Occipital lobe (tissue), 2 donors: ENCODE results near the gene ZNF445. TPM values are rescaled to one million over a fixed set of nuclear protein-coding genes. Genes with fewer than 3 reads are reported as not detected.
"Not testable (repeated sequence)": the region's sequence is repeated elsewhere in the genome, so short reads cannot be mapped to it uniquely, and the experiment has no call there.

ENCODE experiments used
- DNase-seq: peaks from one replicate; lab custom pipeline; 2025; lab: John Stamatoyannopoulos, UW
- total RNA-seq: library from RNA; depleted of rRNA; stranded (reverse); fragments of >200 nt; gene quantifications from one replicate; pipeline ENCODE4 v1.2.3, GENCODE V29; 2014

The ZNF445 gene
- total RNA-seq, 1 donor from 2014 or later = 39.6 TPM

DNA sequence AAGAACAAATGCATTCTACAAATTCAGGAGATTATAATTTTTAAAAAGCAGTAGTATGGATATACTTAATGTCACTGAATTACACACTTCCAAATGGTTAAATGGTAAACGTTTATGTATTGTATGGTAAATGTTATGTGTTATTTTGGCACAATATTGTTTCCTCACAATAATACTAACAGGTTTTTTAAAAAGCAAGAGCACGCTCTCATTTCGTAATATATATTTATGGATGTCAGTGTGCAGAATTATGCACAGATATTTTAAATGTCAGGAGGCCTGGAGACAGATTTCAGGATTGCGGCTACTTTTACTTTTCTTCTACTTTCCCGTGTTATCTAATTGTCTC is 533 bp downstream of the ZNF445 start:
- no peak for DNase-seq

GRCh38 chr3:44476181-44476611 is 1.3 kb downstream of the ZNF445 start:
- no peak for DNase-seq

- DNase-seq = not testable (repeated sequence)
Measured at GRCh38 chr3:44474886-44475285, 2.6 kb downstream of the ZNF445 start.

DNA sequence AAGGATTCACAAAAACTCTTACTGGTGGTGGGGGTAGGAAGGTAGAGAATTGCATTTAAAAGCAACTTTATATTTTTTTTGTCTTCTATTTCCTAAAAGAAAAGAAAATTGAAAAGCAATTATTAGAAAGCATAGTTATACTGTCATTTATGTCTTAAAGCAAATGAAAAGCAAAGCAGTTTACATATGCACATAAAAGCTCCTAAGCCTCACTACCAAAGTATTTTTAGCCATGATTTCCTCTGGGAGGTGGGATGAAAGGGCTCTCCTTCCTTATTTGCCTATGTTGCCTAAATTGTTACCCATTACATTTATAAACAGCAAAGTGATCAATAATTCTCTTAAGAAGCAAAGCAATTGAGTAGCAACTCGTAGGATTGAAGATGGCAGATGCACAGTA is 7.0 kb downstream of the ZNF445 start:
- no peak for DNase-seq

DNA sequence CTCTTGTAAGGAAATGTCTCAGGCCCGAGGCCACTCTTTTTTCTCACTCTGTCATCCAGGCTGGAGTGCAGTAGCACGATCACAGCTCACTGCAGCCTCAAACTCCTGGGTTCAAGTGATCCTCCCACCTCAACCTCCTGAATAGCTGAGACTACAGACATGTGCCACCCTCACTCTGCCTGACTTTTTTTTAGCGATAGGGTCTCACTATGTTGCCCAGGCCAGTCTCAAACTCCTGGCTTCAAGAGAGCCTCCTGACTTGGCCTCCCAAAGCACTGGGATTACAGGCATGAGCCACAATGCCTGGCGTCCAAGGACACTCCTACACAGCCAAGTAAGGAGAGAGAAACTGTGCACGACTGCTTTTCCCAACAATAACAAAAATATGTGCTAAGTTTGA is 7.6 kb downstream of the ZNF445 start:
- no peak for DNase-seq

- no peak for DNase-seq
Measured at GRCh38 chr3:44468572-44469520, 8.6 kb downstream of the ZNF445 start.

DNA sequence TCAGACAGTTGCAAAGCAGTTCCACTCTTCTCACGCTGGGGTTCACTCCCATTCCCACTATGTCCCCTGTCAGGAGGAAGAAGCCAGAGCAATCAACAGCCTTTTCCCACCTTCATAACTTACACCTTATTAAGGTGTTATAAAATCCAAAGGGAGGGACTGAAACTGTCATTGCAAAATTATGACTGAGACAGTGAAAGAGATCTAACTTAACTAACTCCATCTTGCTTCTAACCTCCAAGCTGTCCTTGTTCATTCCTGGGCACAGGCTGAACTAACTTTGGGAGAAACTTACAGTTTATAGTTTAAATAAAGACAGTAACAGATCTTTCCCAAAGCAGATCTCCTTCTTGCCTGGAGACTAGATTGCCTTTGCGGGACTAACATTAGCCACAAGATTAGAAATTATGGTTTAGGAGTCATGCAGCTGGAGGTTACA is 9.4 kb downstream of the ZNF445 start:
- DNase-seq = not testable (repeated sequence)

DNA sequence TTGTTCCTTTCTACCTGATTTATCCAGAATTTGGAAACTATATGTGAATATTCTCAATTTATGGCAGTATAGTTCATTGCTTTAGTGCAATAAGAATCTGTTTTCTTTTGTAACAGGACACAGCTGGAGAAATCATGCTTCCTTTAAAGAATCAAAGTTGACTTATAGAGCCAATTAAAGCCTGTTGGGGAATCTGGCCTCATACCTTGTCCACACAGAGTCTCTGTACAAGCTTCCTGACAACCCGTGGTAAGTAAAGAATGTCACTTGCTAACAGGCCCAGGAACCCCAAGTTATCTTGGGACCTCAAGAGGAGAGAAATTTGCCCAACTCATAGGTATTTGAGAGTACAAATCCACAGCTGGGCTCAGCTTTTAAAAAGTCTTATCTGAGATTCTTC is 10.2 kb downstream of the ZNF445 start:
- no peak for DNase-seq

- not testable (repeated sequence) for DNase-seq
Measured at GRCh38 chr3:44464920-44465319, 12.6 kb downstream of the ZNF445 start.

- DNase-seq = no peak
Measured at GRCh38 chr3:44464509-44464908, 13.0 kb downstream of the ZNF445 start.

DNA sequence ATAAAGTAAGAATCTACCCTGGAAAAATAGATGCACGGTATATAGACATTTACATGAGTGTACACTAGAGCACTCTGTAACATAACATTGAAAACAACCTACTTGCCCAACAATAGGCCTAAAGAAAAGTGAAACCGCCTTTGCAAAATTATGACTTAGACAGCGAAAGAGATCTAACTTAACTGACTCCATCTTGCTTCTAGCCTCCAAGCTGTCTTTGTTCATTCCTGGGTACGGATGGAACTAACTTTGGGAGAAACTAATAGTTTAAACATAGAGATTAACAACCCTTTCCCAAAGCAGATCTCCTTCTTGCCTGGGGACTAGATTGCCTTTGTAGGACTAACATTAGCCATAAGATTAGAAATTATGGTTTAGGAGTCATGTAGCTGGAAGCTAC is 17.4 kb downstream of the ZNF445 start:
- DNase-seq = not testable (repeated sequence)

DNA sequence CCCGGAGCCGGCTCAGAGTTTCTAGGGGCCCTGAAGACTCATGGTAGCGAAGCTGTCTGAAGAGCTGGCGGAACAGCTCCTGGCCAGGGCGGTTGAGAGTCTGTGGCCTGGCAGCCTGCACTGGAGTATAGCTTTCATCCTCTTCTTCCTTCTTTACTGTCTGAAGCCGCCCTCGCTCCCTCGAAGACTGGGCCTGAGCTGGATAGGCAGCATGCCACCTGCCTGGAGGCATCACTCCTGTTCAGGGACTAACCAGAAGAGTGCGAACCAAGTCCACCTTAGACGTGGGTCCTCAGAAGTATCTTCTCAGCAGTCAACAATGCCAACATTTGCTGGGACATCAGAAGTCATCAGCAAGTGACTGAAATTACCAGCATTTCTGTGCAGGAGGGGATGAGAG is 22.2 kb downstream of the ZNF445 start:
- DNase-seq = no peak

GRCh38 chr3:44454258-44454657 is 23.2 kb downstream of the ZNF445 start:
- DNase-seq = no peak

DNA sequence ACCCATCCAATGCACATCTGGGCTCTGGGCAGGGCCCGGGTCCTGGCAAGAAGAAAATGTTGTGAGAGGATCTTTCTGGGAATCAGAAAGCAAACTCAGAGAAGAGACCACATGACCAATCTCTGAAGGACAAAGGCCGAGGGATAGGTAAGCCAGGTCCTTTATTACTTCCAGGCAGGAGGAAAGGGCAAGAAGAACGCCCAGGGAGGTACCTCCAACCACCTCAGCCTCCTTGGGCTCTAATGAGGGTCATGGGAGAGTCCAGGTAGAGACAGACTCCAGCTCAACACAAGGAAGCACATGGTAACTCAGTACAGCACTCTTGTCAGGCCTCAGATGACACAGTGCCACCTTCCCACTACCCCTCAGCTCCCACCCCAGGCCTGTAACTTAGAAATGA is 26.0 kb downstream of the ZNF445 start:
- DNase-seq = no peak

DNA sequence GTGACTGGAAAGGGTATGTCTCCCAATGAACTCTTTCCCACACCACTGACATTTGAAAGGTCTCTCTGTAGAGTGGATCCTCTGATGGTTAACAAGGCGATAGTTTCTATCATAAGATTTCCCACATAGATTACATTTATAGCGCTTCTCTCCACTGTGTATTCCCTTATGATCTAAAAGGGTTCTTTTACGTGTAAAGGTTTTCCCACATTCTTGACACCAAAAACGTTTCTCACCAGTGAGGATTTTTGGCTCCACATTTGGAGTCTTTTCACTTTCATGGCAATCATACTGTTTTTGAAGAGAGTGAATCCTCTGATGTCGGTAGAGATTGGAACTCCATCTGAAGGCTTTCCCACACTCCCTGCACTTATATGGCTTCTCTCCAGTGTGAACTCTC is 30.5 kb downstream of the ZNF445 start:
- DNase-seq = no peak

GRCh38 chr3:44445786-44446185 is 31.7 kb downstream of the ZNF445 start:
- DNase-seq = no peak

GRCh38 chr3:44444896-44445691 is 32.4 kb downstream of the ZNF445 start:
- DNase-seq = no peak

- DNase-seq = no peak
Measured at GRCh38 chr3:44444437-44444836, 33.0 kb downstream of the ZNF445 start.

DNA sequence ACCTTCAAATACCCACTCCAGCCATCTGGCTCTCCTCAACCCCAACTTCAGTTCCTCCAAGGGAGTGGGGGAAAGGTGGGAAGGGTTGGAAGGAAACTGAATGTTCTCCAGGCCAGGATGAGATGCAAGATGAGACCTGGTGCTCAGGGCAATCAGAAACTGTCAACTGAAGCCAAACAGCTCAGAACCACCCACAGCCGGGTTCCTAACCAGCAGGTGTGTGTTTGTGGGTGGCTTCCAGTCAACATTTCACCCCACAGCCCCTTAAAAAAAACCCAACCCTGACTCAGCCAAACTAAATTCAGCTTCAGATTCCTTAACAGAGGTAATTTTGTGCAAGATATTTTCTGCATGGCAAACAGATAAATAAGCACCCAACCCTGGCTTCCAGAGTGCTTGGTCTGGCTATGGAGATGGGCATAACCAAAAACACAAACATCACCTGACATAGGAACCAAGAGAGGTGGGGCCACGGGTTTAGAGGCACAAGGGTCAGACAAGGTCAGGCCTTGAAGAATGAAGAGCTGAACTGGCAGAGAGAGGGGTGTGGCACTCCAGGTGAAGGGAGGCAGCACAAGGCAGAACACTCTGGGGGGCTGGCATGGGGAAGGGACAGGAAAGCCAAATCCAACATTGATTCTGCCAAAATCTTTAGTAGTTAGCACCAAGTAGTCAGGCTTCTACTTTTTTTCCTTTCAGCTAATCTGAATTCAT is 34.7 kb downstream of the ZNF445 start:
- DNase-seq = no peak

GRCh38 chr3:44439499-44440295 is 37.8 kb downstream of the ZNF445 start:
- peak; percentile 11 for DNase-seq

DNA sequence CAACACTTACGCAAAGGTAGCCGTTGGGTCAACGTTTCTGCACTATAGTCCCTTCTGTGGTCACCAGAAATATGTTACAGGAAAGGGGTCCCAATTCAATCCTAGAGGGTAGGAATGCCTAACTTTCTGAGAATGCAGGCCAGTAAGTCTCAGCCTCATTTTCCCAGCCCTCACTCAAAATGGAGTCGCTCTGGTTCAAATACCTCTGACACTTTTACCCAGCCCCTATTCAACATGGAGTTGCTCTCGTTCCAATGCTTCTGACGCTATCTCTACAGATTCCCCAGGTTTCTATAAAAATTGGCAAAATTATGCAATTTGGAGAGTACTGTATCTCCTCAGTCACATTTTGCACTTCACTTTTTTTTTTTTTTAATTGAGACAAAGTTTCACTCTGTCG is 39.7 kb downstream of the ZNF445 start:
- DNase-seq = no peak
